ENCODE measurements around the gene MRPL12. TPM values are rescaled to one million over a fixed set of nuclear protein-coding genes. Genes with fewer than 3 reads are reported as not detected.

MRPL12 gene
- total and polyA plus RNA-seq, 9 of the 15 experiments (the other 6 are each of a cell fraction or from before 2014, with no cell fraction given): 0.94 to 338 (median 100) TPM

DNA sequence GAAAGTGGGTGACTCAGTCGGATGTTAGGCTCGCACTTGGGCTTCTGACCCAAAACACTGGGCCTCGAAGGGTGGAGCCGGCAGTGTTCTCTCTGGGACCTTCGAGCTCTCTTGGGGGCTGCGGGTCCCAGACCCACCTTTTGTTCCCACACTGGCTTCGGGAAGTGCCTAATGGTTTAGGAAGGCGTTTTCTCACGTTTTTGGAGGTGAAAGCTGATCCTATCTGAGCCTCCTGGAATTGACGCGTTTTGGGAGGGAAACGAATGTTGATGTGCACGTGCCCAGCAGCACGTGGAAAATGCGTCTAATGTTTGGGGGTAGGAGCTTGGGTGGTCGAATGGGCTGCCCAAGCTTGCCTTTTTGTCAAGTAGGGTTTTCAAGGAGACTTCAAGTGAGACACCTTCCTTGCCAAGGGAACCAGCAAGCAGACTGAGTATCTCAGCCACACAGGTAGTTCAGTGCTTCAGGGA lies 18.7 kb upstream of the MRPL12 start (continued):
- TF ChIP-seq, protein P1, sequence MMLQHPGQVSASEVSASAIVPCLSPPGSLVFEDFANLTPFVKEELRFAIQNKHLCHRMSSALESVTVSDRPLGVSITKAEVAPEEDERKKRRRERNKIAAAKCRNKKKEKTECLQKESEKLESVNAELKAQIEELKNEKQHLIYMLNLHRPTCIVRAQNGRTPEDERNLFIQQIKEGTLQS (IDR thresholded peaks at IDR 0.05): peak; percentile 72
- TF ChIP-seq, protein P1 (CRISPR knock-in tag; conservative IDR thresholded peaks at IDR 0.05): no peak; the same call in 1 of the 2 replicates
- TF ChIP-seq BRD9 (IDR thresholded peaks at IDR 0.05; ENCODE audit: low read depth, partially characterized antibody) (no peak), PML (IDR thresholded peaks at IDR 0.05; ENCODE audit: low read length) (no peak), PREB (CRISPR knock-in tag; IDR thresholded peaks at IDR 0.05) (no peak), STAT5B (CRISPR knock-in tag; IDR thresholded peaks at IDR 0.05) (no peak), RBM17 (IDR thresholded peaks at IDR 0.05; ENCODE audit: borderline replicate concordance, low read depth, low read length) (no peak), ZNF76 (CRISPR knock-in tag; IDR thresholded peaks at IDR 0.05; ENCODE audit: borderline replicate concordance) (no peak), SNRNP70 (optimal IDR thresholded peaks at IDR 0.05; ENCODE audit: low read depth, low read length) (no peak), NCOA4 (IDR thresholded peaks at IDR 0.05; ENCODE audit: partially characterized antibody) (no peak), MAFK (IDR thresholded peaks at IDR 0.05; ENCODE audit: low read length) (no peak), CHD1 (IDR thresholded peaks at IDR 0.05; ENCODE audit: low read length) (no peak), POLR2A (conservative IDR thresholded peaks at IDR 0.05) (no peak), PHF21A (IDR thresholded peaks at IDR 0.05; ENCODE audit: borderline replicate concordance, low read depth) (no peak), MIER1 (IDR thresholded peaks at IDR 0.05; ENCODE audit: low read depth) (no peak), ZNF551 (CRISPR knock-in tag; IDR thresholded peaks at IDR 0.05) (no peak), XRCC3 (IDR thresholded peaks at IDR 0.05) (no peak), KLF6 (CRISPR knock-in tag; IDR thresholded peaks at IDR 0.05; ENCODE audit: borderline replicate concordance) (no peak), ARNT (IDR thresholded peaks at IDR 0.05) (peak in 1 of 2 experiments; percentile 51; a peak in 1 of 4 replicates), SLC30A9 (CRISPR knock-in tag; IDR thresholded peaks at IDR 0.05) (no peak), POLR2AphosphoS2 (IDR thresholded peaks at IDR 0.05; ENCODE audit: low read length) (no peak), XRCC5 (IDR thresholded peaks at IDR 0.05; ENCODE audit: low read depth, low read length) (no peak), CBFA2T3 (IDR thresholded peaks at IDR 0.05) (no peak)
- TF ChIP-seq, protein P2, sequence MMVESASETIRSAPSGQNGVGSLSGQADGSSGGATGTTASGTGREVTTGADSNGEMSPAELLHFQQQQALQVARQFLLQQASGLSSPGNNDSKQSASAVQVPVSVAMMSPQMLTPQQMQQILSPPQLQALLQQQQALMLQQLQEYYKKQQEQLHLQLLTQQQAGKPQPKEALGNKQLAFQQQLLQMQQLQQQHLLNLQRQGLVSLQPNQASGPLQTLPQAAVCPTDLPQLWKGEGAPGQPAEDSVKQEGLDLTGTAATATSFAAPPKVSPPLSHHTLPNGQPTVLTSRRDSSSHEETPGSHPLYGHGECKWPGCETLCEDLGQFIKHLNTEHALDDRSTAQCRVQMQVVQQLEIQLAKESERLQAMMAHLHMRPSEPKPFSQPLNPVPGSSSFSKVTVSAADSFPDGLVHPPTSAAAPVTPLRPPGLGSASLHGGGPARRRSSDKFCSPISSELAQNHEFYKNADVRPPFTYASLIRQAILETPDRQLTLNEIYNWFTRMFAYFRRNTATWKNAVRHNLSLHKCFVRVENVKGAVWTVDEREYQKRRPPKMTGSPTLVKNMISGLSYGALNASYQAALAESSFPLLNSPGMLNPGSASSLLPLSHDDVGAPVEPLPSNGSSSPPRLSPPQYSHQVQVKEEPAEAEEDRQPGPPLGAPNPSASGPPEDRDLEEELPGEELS (CRISPR knock-in tag; IDR thresholded peaks at IDR 0.05; ENCODE audit: borderline replicate concordance): peak; percentile 64; the same call in 1 of the 2 replicates
- TF ChIP-seq, protein P3, sequence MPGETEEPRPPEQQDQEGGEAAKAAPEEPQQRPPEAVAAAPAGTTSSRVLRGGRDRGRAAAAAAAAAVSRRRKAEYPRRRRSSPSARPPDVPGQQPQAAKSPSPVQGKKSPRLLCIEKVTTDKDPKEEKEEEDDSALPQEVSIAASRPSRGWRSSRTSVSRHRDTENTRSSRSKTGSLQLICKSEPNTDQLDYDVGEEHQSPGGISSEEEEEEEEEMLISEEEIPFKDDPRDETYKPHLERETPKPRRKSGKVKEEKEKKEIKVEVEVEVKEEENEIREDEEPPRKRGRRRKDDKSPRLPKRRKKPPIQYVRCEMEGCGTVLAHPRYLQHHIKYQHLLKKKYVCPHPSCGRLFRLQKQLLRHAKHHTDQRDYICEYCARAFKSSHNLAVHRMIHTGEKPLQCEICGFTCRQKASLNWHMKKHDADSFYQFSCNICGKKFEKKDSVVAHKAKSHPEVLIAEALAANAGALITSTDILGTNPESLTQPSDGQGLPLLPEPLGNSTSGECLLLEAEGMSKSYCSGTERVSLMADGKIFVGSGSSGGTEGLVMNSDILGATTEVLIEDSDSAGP (CRISPR knock-in tag; IDR thresholded peaks at IDR 0.05): no peak
- TF ChIP-seq, protein P4, sequence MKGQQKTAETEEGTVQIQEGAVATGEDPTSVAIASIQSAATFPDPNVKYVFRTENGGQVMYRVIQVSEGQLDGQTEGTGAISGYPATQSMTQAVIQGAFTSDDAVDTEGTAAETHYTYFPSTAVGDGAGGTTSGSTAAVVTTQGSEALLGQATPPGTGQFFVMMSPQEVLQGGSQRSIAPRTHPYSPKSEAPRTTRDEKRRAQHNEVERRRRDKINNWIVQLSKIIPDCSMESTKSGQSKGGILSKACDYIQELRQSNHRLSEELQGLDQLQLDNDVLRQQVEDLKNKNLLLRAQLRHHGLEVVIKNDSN (CRISPR knock-in tag; IDR thresholded peaks at IDR 0.05): peak; percentile 82
